HepG2 (cell line): ENCODE results near the gene CSKMT. TPM values are rescaled to one million over a fixed set of nuclear protein-coding genes. Genes with fewer than 3 reads are reported as not detected.

Experiments used
- ARNTL ChIP-seq: sonication (generic); formaldehyde crosslinking; IDR thresholded peaks from 2 replicates; pipeline ENCODE4 v1.4.0; 2020; ENCODE audit warnings: mild to moderate bottlenecking, missing genetic modification reagents
- RBM22 ChIP-seq: fragments of 200-400 bp; formaldehyde crosslinking; optimal IDR thresholded peaks from 2 replicates; pipeline ENCODE3; 2017; ENCODE audit warnings: mild to moderate bottlenecking, low read length, moderate library complexity
- SRSF1 ChIP-seq: fragments of 200-400 bp; formaldehyde crosslinking; optimal IDR thresholded peaks from 2 replicates; pipeline ENCODE3; 2017; ENCODE audit warnings: mild to moderate bottlenecking, low read depth, low read length, moderate library complexity
- ZFP82 ChIP-seq: sonication (generic); formaldehyde crosslinking; IDR thresholded peaks from 2 replicates; pipeline ENCODE4 v1.5.1; 2020; ENCODE audit warnings: mild to moderate bottlenecking, missing genetic modification reagents, borderline replicate concordance
- ZMAT3 ChIP-seq: sonication (generic); formaldehyde crosslinking; conservative IDR thresholded peaks from 2 replicates; pipeline ENCODE4 v1.7.0; 2021; ENCODE audit warnings: missing genetic modification reagents
- ZNF672 ChIP-seq: sonication (generic); formaldehyde crosslinking; IDR thresholded peaks from 2 replicates; pipeline ENCODE4 v1.8.1; 2022; ENCODE audit warnings: missing genetic modification reagents
- polyA plus RNA-seq, 8 experiments: library from polyadenylated mRNA; depleted of rRNA in 3 of 8; stranded (reverse) in 7 of 8; unstranded in 1 of 8; fragments of >200 nt; fragmentation: Illumina TruSeq in 4 of 8; extraction: Trizol in 4 of 8; gene quantifications; 2 replicates each; pipeline versions ENCODE4 v1.2.1 to v1.2.3, GENCODE V29; 2011 to 2016; ENCODE audit warnings: low read depth in 4 of 8, missing spikeins in 1 of 8, mixed read lengths in 1 of 8; ENCODE audit not compliant: insufficient read depth in 1 of 8
- total RNA-seq, 5 experiments: library from RNA; depleted of rRNA; stranded (reverse); fragments of >200 nt; fragmentation: Illumina TruSeq; extraction: Trizol; gene quantifications; 2 replicates each; pipeline ENCODE4 v1.2.3, GENCODE V29; 2016; ENCODE audit warnings: low read depth in 1 of 5
- TF ChIP-seq, protein P1 (sequence below): sonication (generic); formaldehyde crosslinking; IDR thresholded peaks from 2 replicates; pipeline ENCODE4 v1.4.0; 2020; ENCODE audit warnings: mild to moderate bottlenecking, missing genetic modification reagents
- TF ChIP-seq, protein P2 (sequence below): IDR thresholded peaks from 2 replicates; pipeline ENCODE4 v1.6.1; 2018; ENCODE audit warnings: missing genetic modification reagents, mild to moderate bottlenecking, missing compliant biosample characterization
- TF ChIP-seq, protein P3 (sequence below), 2 experiments: sonication (generic) in 1 of 2; formaldehyde crosslinking in 1 of 2; IDR thresholded peaks; 2 replicates each; pipeline versions ENCODE4 v1.5.1 to v1.6.1; 2011 to 2020; ENCODE audit warnings: borderline replicate concordance in 1 of 2, low read depth in 1 of 2, low read length in 1 of 2, mild to moderate bottlenecking in 1 of 2, missing genetic modification reagents in 1 of 2, moderate library complexity in 1 of 2
- TF ChIP-seq, protein P4 (sequence below): sonication (generic); formaldehyde crosslinking; conservative IDR thresholded peaks from 2 replicates; pipeline ENCODE4 v1.4.0; 2020; ENCODE audit warnings: mild to moderate bottlenecking, missing genetic modification reagents, moderate library complexity
- TF ChIP-seq, protein P5 (sequence below): sonication (generic); formaldehyde crosslinking; IDR thresholded peaks from 2 replicates; pipeline ENCODE4 v1.8.1; 2023; ENCODE audit warnings: missing genetic modification reagents, mild to moderate bottlenecking, borderline replicate concordance
- TF ChIP-seq, protein P6 (sequence below): IDR thresholded peaks from 2 replicates; pipeline ENCODE4 v1.6.1; 2016; ENCODE audit warnings: low read depth
- TF ChIP-seq, protein P7 (sequence below): sonication (generic); formaldehyde crosslinking; IDR thresholded peaks from 2 replicates; pipeline ENCODE4 v1.5.1; 2020; ENCODE audit warnings: missing genetic modification reagents, mild to moderate bottlenecking, borderline replicate concordance

The CSKMT gene
- total and polyA plus RNA-seq, 2 of the 13 experiments (the other 11 are each of a cell fraction or from before 2014, with no cell fraction given) = 7.6 to 31.8 TPM

DNA sequence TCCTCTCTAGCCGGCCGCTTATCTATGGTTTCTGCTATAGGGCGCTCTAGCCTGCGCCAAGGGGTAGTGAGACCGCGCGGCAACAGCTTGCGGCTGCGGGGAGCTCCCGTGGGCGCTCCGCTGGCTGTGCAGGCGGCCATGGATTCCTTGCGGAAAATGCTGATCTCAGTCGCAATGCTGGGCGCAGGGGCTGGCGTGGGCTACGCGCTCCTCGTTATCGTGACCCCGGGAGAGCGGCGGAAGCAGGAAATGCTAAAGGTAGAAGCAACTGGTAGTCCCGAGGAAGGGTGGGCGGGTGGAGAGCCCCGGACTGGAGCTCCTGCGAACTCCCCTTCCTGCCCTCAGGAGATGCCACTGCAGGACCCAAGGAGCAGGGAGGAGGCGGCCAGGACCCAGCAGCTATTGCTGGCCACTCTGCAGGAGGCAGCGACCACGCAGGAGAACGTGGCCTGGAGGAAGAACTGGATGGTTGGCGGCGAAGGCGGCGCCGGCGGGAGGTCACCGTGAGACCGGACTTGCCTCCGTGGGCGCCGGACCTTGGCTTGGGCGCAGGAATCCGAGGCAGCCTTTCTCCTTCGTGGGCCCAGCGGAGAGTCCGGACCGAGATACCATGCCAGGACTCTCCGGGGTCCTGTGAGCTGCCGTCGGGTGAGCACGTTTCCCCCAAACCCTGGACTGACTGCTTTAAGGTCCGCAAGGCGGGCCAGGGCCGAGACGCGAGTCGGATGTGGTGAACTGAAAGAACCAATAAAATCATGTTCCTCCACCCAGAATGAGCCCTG, 6.7 kb downstream of the CSKMT start, which contains the start of the genes LBHD1 and UQCC3 (continued):
- TF ChIP-seq, protein P1, sequence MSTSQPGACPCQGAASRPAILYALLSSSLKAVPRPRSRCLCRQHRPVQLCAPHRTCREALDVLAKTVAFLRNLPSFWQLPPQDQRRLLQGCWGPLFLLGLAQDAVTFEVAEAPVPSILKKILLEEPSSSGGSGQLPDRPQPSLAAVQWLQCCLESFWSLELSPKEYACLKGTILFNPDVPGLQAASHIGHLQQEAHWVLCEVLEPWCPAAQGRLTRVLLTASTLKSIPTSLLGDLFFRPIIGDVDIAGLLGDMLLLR = peak; percentile 17; the same call in 1 of the 2 replicates
- TF ChIP-seq, protein P2, sequence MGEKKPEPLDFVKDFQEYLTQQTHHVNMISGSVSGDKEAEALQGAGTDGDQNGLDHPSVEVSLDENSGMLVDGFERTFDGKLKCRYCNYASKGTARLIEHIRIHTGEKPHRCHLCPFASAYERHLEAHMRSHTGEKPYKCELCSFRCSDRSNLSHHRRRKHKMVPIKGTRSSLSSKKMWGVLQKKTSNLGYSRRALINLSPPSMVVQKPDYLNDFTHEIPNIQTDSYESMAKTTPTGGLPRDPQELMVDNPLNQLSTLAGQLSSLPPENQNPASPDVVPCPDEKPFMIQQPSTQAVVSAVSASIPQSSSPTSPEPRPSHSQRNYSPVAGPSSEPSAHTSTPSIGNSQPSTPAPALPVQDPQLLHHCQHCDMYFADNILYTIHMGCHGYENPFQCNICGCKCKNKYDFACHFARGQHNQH (CRISPR knock-in tag) = peak; percentile 77; the same call in 1 of the 2 replicates
- TF ChIP-seq, protein P3, sequence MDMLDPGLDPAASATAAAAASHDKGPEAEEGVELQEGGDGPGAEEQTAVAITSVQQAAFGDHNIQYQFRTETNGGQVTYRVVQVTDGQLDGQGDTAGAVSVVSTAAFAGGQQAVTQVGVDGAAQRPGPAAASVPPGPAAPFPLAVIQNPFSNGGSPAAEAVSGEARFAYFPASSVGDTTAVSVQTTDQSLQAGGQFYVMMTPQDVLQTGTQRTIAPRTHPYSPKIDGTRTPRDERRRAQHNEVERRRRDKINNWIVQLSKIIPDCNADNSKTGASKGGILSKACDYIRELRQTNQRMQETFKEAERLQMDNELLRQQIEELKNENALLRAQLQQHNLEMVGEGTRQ (IDR thresholded peaks at IDR 0.05; ENCODE audit: low read depth, low read length) = no peak
- TF ChIP-seq, protein P3 (CRISPR knock-in tag; IDR thresholded peaks at IDR 0.05; ENCODE audit: borderline replicate concordance) = peak; percentile 22; the same call in 1 of the 2 replicates
- TF ChIP-seq, protein P4, sequence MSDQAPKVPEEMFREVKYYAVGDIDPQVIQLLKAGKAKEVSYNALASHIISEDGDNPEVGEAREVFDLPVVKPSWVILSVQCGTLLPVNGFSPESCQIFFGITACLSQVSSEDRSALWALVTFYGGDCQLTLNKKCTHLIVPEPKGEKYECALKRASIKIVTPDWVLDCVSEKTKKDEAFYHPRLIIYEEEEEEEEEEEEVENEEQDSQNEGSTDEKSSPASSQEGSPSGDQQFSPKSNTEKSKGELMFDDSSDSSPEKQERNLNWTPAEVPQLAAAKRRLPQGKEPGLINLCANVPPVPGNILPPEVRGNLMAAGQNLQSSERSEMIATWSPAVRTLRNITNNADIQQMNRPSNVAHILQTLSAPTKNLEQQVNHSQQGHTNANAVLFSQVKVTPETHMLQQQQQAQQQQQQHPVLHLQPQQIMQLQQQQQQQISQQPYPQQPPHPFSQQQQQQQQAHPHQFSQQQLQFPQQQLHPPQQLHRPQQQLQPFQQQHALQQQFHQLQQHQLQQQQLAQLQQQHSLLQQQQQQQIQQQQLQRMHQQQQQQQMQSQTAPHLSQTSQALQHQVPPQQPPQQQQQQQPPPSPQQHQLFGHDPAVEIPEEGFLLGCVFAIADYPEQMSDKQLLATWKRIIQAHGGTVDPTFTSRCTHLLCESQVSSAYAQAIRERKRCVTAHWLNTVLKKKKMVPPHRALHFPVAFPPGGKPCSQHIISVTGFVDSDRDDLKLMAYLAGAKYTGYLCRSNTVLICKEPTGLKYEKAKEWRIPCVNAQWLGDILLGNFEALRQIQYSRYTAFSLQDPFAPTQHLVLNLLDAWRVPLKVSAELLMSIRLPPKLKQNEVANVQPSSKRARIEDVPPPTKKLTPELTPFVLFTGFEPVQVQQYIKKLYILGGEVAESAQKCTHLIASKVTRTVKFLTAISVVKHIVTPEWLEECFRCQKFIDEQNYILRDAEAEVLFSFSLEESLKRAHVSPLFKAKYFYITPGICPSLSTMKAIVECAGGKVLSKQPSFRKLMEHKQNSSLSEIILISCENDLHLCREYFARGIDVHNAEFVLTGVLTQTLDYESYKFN = no peak; the same call in 1 of the 2 replicates
- TF ChIP-seq RBM22 (peak; percentile 54), ZFP82 (CRISPR knock-in tag) (peak; percentile 67; the same call in 1 of the 2 replicates), ZMAT3 (CRISPR knock-in tag) (peak; percentile 37), SRSF1 (peak; percentile 69), ZNF672 (0 out of 2 replicates have a peak, but pooled peaks have one; percentile 35), ARNTL (CRISPR knock-in tag) (peak; percentile 21)
- TF ChIP-seq, protein P5, sequence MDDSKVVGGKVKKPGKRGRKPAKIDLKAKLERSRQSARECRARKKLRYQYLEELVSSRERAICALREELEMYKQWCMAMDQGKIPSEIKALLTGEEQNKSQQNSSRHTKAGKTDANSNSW (CRISPR knock-in tag) = no peak
- TF ChIP-seq, protein P6, sequence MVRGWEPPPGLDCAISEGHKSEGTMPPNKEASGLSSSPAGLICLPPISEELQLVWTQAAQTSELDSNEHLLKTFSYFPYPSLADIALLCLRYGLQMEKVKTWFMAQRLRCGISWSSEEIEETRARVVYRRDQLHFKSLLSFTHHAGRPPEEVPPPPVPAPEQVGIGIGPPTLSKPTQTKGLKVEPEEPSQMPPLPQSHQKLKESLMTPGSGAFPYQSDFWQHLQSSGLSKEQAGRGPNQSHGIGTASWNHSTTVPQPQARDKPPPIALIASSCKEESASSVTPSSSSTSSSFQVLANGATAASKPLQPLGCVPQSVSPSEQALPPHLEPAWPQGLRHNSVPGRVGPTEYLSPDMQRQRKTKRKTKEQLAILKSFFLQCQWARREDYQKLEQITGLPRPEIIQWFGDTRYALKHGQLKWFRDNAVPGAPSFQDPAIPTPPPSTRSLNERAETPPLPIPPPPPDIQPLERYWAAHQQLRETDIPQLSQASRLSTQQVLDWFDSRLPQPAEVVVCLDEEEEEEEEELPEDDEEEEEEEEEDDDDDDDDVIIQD (CRISPR knock-in tag) = 0 out of 2 replicates have a peak, but pooled peaks have one; percentile 21
- TF ChIP-seq, protein P7, sequence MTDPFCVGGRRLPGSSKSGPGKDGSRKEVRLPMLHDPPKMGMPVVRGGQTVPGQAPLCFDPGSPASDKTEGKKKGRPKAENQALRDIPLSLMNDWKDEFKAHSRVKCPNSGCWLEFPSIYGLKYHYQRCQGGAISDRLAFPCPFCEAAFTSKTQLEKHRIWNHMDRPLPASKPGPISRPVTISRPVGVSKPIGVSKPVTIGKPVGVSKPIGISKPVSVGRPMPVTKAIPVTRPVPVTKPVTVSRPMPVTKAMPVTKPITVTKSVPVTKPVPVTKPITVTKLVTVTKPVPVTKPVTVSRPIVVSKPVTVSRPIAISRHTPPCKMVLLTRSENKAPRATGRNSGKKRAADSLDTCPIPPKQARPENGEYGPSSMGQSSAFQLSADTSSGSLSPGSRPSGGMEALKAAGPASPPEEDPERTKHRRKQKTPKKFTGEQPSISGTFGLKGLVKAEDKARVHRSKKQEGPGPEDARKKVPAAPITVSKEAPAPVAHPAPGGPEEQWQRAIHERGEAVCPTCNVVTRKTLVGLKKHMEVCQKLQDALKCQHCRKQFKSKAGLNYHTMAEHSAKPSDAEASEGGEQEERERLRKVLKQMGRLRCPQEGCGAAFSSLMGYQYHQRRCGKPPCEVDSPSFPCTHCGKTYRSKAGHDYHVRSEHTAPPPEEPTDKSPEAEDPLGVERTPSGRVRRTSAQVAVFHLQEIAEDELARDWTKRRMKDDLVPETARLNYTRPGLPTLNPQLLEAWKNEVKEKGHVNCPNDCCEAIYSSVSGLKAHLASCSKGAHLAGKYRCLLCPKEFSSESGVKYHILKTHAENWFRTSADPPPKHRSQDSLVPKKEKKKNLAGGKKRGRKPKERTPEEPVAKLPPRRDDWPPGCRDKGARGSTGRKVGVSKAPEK (CRISPR knock-in tag) = no peak
